ENCODE results near the gene IRF2BP1. TPM values are rescaled to one million over a fixed set of nuclear protein-coding genes. Genes with fewer than 3 reads are reported as not detected.
A peak's percentile ranks its signal among the peaks of the same experiment; 100 is the strongest.

The IRF2BP1 gene
- polyA plus RNA-seq, 2 of the 4 experiments (the other 2 are of a cell fraction): 10.9 to 23.1 TPM

GRCh38 chr19:45902651-45903625 lies 17.0 kb upstream of the IRF2BP1 start (continued):
- no peak for TF ChIP-seq REST (IDR thresholded peaks at IDR 0.05)
- peak; percentile 85 for TF ChIP-seq E2F6 (IDR thresholded peaks at IDR 0.05; ENCODE audit: borderline replicate concordance, low read depth)
- TF ChIP-seq CHD2 (IDR thresholded peaks at IDR 0.05; ENCODE audit: low read length, partially characterized antibody): no peak
- no peak for TF ChIP-seq NPAS2 (CRISPR knock-in tag; IDR thresholded peaks at IDR 0.05; ENCODE audit: borderline replicate concordance)
- TF ChIP-seq EP300 (IDR thresholded peaks at IDR 0.05): no peak
- no peak for TF ChIP-seq HMGXB4 (CRISPR knock-in tag; IDR thresholded peaks at IDR 0.05; ENCODE audit: borderline replicate concordance)
- TF ChIP-seq JUNB (IDR thresholded peaks at IDR 0.05): no peak
- TF ChIP-seq SREBF2 (IDR thresholded peaks at IDR 0.05): no peak
- 0 out of 2 replicates have a peak, but pooled peaks have one; percentile 75 for TF ChIP-seq RCOR1 (IDR thresholded peaks at IDR 0.05; ENCODE audit: low read depth, low read length)
- TF ChIP-seq MAX (IDR thresholded peaks at IDR 0.05): peak; percentile 84
- no peak for TF ChIP-seq ZNF302 (CRISPR knock-in tag; IDR thresholded peaks at IDR 0.05)
- no peak for TF ChIP-seq HES2 (IDR thresholded peaks at IDR 0.05)
- peak; percentile 79 to 82; a peak in 3 of 5 replicates for TF ChIP-seq JUN (IDR thresholded peaks at IDR 0.05)
- no peak for TF ChIP-seq CBX2 (IDR thresholded peaks at IDR 0.05; ENCODE audit: borderline replicate concordance, low read depth)
- no peak for TF ChIP-seq USF2 (IDR thresholded peaks at IDR 0.05)
- TF ChIP-seq HOXB5 (CRISPR knock-in tag; IDR thresholded peaks at IDR 0.05): no peak
- TF ChIP-seq HOXB13 (CRISPR knock-in tag; IDR thresholded peaks at IDR 0.05; ENCODE audit: low read depth): no peak
- TF ChIP-seq EHF (CRISPR knock-in tag; IDR thresholded peaks at IDR 0.05): no peak
- no peak for TF ChIP-seq FOXS1 (CRISPR knock-in tag; IDR thresholded peaks at IDR 0.05)
- TF ChIP-seq GATA3 (IDR thresholded peaks at IDR 0.05; ENCODE audit: borderline replicate concordance): 0 out of 2 replicates have a peak, but pooled peaks have one; percentile 18
- no peak for TF ChIP-seq HEYL (CRISPR knock-in tag; IDR thresholded peaks at IDR 0.05)
- TF ChIP-seq ZSCAN20 (CRISPR knock-in tag; IDR thresholded peaks at IDR 0.05): no peak
- TF ChIP-seq TP53 (CRISPR knock-in tag; IDR thresholded peaks at IDR 0.05): no peak
- no peak for TF ChIP-seq FOSL2 (IDR thresholded peaks at IDR 0.05)
- no peak for TF ChIP-seq FOSL2 (CRISPR knock-in tag; IDR thresholded peaks at IDR 0.05)
- TF ChIP-seq CHD4 (IDR thresholded peaks at IDR 0.05; ENCODE audit: borderline replicate concordance): no peak
- TF ChIP-seq CBX8 (IDR thresholded peaks at IDR 0.05): no peak
- peak; percentile 60; the same call in 1 of the 2 replicates for TF ChIP-seq KDM1A (IDR thresholded peaks at IDR 0.05; ENCODE audit: low read depth)
- TF ChIP-seq ELK1 (IDR thresholded peaks at IDR 0.05; ENCODE audit: low read depth, low read length): no peak
- no peak for TF ChIP-seq BHLHE40 (IDR thresholded peaks at IDR 0.05; ENCODE audit: low read depth, low read length)
- peak; percentile 40; the same call in 1 of the 2 replicates for TF ChIP-seq PHF8 (IDR thresholded peaks at IDR 0.05; ENCODE audit: borderline replicate concordance, low read depth)
- peak; percentile 60; the same call in 1 of the 2 replicates for TF ChIP-seq PBX3 (IDR thresholded peaks at IDR 0.05)

All from A549 (cell line).